H1 (cell line): Measurements from ENCODE around the gene OR51B2.

ENCODE experiments used
- CBX5 ChIP-seq: fragments of 300-800, 300-1000 bp; sonication (generic); IDR thresholded peaks from 2 replicates; pipeline ENCODE4 v1.7.1; 2016; ENCODE audit warnings: antibody characterized with exemption, low read length, low read depth
- CEBPB ChIP-seq: IDR thresholded peaks from 2 replicates; pipeline ENCODE4 v1.6.1; 2012; ENCODE audit warnings: low read depth, low read length
- CTCF ChIP-seq, 3 experiments: IDR thresholded peaks; 1 replicate in 2 of 3; 2 replicates in 1 of 3; pipeline versions ENCODE4 v1.5.1 to v1.6.1; 2011; ENCODE audit warnings: low read length in 3 of 3, mild to moderate bottlenecking in 3 of 3, inconsistent platforms in 2 of 3, low read depth in 1 of 3, moderate library complexity in 1 of 3; ENCODE audit not compliant: insufficient read depth in 1 of 3; ENCODE audit errors: control extremely low read depth in 1 of 3
- EP300 ChIP-seq, 2 experiments: IDR thresholded peaks; 1 replicate in 1 of 2; 2 replicates in 1 of 2; pipeline ENCODE4 v1.6.1; 2011 to 2012; ENCODE audit warnings: low read depth in 2 of 2, low read length in 2 of 2, mild to moderate bottlenecking in 2 of 2, borderline replicate concordance in 1 of 2, inconsistent platforms in 1 of 2, moderate library complexity in 1 of 2
- FOSL1 ChIP-seq: IDR thresholded peaks from 2 replicates; pipeline ENCODE4 v1.6.1; 2011; ENCODE audit warnings: mild to moderate bottlenecking, low read depth, low read length, moderate library complexity; ENCODE audit not compliant: insufficient read depth
- HDAC6 ChIP-seq: IDR thresholded peaks from one replicate; pipeline ENCODE4 v1.7.1; 2012; ENCODE audit warnings: low read depth, mild to moderate bottlenecking, inconsistent platforms, low read length, moderate library complexity
- KDM5A ChIP-seq: fragments of 200-600 bp; IDR thresholded peaks from 2 replicates; pipeline ENCODE4 v1.7.1; 2012; ENCODE audit warnings: mild to moderate bottlenecking, low read length, inconsistent platforms, mixed read lengths
- NRF1 ChIP-seq: IDR thresholded peaks from 2 replicates; pipeline ENCODE4 v1.6.1; 2011; ENCODE audit warnings: mild to moderate bottlenecking, low read depth, low read length, improper control_type of control experiment
- POLR2A ChIP-seq, 2 experiments: IDR thresholded peaks; 1 replicate in 1 of 2; 2 replicates in 1 of 2; pipeline ENCODE4 v1.6.1; 2011; ENCODE audit warnings: low read depth in 2 of 2, low read length in 2 of 2, mild to moderate bottlenecking in 2 of 2; ENCODE audit errors: control extremely low read depth in 1 of 2
- SIN3A ChIP-seq, 2 experiments: IDR thresholded peaks in 1 of 2; conservative IDR thresholded peaks in 1 of 2; 2 replicates each; pipeline ENCODE4 v1.6.1; 2011 to 2012; ENCODE audit warnings: low read length in 2 of 2, improper control_type of control experiment in 1 of 2, low read depth in 1 of 2, mild to moderate bottlenecking in 1 of 2
- TAF1 ChIP-seq: IDR thresholded peaks from 2 replicates; pipeline ENCODE4 v1.6.1; 2011; ENCODE audit warnings: mild to moderate bottlenecking, low read depth, low read length

GRCh38 chr11:5289696-5290095, 34.4 kb downstream of the OR51B2 start:
- TF ChIP-seq FOSL1: no peak
- no peak for TF ChIP-seq SIN3A (conservative IDR thresholded peaks at IDR 0.05 in 1 of 2, IDR thresholded peaks at IDR 0.05 in 1 of 2; ENCODE audit: low read depth in 1 of 2, low read length in 2 of 2)
- TF ChIP-seq TAF1: no peak
- TF ChIP-seq NRF1: no peak
- TF ChIP-seq KDM5A: no peak
- TF ChIP-seq EP300 (IDR thresholded peaks at IDR 0.05; ENCODE audit: borderline replicate concordance in 1 of 2, low read depth in 2 of 2, low read length in 2 of 2): no peak
- TF ChIP-seq CBX5: no peak
- no peak for TF ChIP-seq HDAC6
- no peak for TF ChIP-seq CTCF (IDR thresholded peaks at IDR 0.05; ENCODE audit: control extremely low read depth in 1 of 3, insufficient read depth in 1 of 3, low read depth in 1 of 3, low read length in 3 of 3)
- no peak for TF ChIP-seq POLR2A (IDR thresholded peaks at IDR 0.05; ENCODE audit: control extremely low read depth in 1 of 2, low read depth in 2 of 2, low read length in 2 of 2)
- TF ChIP-seq CEBPB: no peak
